Measurements from ENCODE around the gene USP25. TPM values are rescaled to one million over a fixed set of nuclear protein-coding genes. Genes with fewer than 3 reads are reported as not detected.

Gene USP25
- total and polyA plus RNA-seq, 4 donors: 14.6 to 148 (median 32.1) TPM

DNA sequence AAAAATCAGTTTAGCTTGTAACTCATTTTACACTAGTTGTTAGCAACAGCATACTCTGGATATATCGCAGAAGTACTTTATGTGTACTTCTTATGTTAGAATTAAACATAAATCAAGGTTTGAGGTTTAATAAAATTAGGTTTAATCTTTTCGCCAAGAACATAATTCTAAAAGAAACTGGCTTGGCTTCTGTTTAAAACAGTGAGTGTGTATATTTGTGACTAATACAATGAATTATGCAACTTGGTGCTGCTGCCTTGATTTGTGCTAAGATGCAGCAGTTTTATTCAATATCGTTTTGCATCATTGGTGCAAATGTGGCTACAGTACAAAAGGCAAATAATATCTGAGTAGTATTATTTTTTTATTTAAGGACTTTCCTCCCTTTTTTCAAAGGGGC is 44.8 kb downstream of the USP25 start:
- 78 to 89% methylated on average over 3 of the region's 3 CpGs for WGBS, 2 donors
- Histone ChIP-seq H3K27me3 (ENCODE audit: control insufficient read depth in 3 of 3, insufficient read depth in 3 of 3, low read length in 2 of 3) (no peaks in the 10 kb centered on the region), H3K4me3 (no peak overlapping the region), H3K36me3 (ENCODE audit: control insufficient read depth in 4 of 4, insufficient read depth in 4 of 4, low read length in 4 of 4) (peaks cover 0 to 2% (median 0%) of the 10 kb centered on the region in 4 donors), H3K27ac (ENCODE audit: low read depth in 1 of 2, low read length in 1 of 2) (no peak overlapping the region), H3K9me3 (ENCODE audit: control insufficient read depth in 4 of 4, insufficient read depth in 3 of 4, low read length in 3 of 4) (no peaks in the 10 kb centered on the region), H3K9ac (ENCODE audit: insufficient read depth in 1 of 2, low read length in 2 of 2) (no peak overlapping the region), H3K4me1 (ENCODE audit: control insufficient read depth in 5 of 5, insufficient read depth in 5 of 5, low read length in 5 of 5) (peaks cover 0 to 11% (median 3%) of the 10 kb centered on the region in 5 donors)
- DNase-seq (no peak), ATAC-seq (ENCODE audit: insufficient read depth, low FRiP score) (no peak)
- TF ChIP-seq, protein P1, sequence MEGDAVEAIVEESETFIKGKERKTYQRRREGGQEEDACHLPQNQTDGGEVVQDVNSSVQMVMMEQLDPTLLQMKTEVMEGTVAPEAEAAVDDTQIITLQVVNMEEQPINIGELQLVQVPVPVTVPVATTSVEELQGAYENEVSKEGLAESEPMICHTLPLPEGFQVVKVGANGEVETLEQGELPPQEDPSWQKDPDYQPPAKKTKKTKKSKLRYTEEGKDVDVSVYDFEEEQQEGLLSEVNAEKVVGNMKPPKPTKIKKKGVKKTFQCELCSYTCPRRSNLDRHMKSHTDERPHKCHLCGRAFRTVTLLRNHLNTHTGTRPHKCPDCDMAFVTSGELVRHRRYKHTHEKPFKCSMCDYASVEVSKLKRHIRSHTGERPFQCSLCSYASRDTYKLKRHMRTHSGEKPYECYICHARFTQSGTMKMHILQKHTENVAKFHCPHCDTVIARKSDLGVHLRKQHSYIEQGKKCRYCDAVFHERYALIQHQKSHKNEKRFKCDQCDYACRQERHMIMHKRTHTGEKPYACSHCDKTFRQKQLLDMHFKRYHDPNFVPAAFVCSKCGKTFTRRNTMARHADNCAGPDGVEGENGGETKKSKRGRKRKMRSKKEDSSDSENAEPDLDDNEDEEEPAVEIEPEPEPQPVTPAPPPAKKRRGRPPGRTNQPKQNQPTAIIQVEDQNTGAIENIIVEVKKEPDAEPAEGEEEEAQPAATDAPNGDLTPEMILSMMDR (IDR thresholded peaks at IDR 0.05; ENCODE audit: control extremely low read depth, extremely low read depth): no peak

DNA sequence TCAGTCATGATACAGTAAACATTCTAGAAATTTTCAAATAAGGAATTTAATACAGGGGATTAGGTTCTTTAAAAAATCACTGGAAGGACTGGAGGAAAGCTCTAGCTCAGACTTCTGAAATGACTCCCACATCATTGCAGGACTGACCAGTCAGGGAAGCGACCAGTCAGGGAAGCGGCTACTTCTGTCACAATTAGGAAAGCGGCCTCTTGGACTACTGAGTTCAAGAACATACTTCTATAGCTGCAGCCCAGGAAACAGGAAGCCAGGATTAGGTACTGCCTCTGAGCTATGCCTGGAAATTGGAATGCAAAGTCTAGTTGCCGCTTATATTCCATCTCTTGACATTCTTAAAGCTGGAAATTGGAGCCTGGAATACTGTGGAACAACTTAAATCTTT is 45.5 kb downstream of the USP25 start:
- Histone ChIP-seq H3K27ac (ENCODE audit: low read depth in 1 of 2, low read length in 1 of 2) (no peak overlapping the region), H3K36me3 (ENCODE audit: control insufficient read depth in 4 of 4, insufficient read depth in 4 of 4, low read length in 4 of 4) (peaks cover 0 to 2% (median 0%) of the 10 kb centered on the region in 4 donors), H3K9ac (ENCODE audit: insufficient read depth in 1 of 2, low read length in 2 of 2) (no peak overlapping the region), H3K9me3 (ENCODE audit: control insufficient read depth in 4 of 4, insufficient read depth in 3 of 4, low read length in 3 of 4) (no peaks in the 10 kb centered on the region), H3K4me1 (ENCODE audit: control insufficient read depth in 5 of 5, insufficient read depth in 5 of 5, low read length in 5 of 5) (peaks cover 0 to 11% (median 3%) of the 10 kb centered on the region in 5 donors), H3K27me3 (ENCODE audit: control insufficient read depth in 3 of 3, insufficient read depth in 3 of 3, low read length in 2 of 3) (no peaks in the 10 kb centered on the region), H3K4me3 (no peak overlapping the region)
- 87 to 93% methylated on average over 4 of the region's 4 CpGs for WGBS, 2 donors
- TF ChIP-seq, protein P1 (IDR thresholded peaks at IDR 0.05; ENCODE audit: control extremely low read depth, extremely low read depth): no peak
- ATAC-seq (ENCODE audit: insufficient read depth, low FRiP score): no peak
- no peak for DNase-seq

- TF ChIP-seq, protein P1 (IDR thresholded peaks at IDR 0.05; ENCODE audit: control extremely low read depth, extremely low read depth): no peak
- DNase-seq: no peak
- Histone ChIP-seq H3K27me3 (ENCODE audit: control insufficient read depth in 3 of 3, insufficient read depth in 3 of 3, low read length in 2 of 3) (no peaks in the 10 kb centered on the region), H3K9ac (ENCODE audit: insufficient read depth in 1 of 2, low read length in 2 of 2) (no peak overlapping the region), H3K36me3 (ENCODE audit: control insufficient read depth in 4 of 4, insufficient read depth in 4 of 4, low read length in 4 of 4) (peaks cover 1 to 4% (median 2%) of the 10 kb centered on the region in 4 donors), H3K27ac (ENCODE audit: low read depth in 1 of 2, low read length in 1 of 2) (no peak overlapping the region), H3K4me1 (ENCODE audit: control insufficient read depth in 5 of 5, insufficient read depth in 5 of 5, low read length in 5 of 5) (peaks cover 0 to 11% (median 3%) of the 10 kb centered on the region in 5 donors), H3K9me3 (ENCODE audit: control insufficient read depth in 4 of 4, insufficient read depth in 3 of 4, low read length in 3 of 4) (no peaks in the 10 kb centered on the region), H3K4me3 (no peak overlapping the region)
- no peak for ATAC-seq (ENCODE audit: insufficient read depth, low FRiP score)
Measured at GRCh38 chr21:15775981-15776380, 46.2 kb downstream of the USP25 start.

DNA sequence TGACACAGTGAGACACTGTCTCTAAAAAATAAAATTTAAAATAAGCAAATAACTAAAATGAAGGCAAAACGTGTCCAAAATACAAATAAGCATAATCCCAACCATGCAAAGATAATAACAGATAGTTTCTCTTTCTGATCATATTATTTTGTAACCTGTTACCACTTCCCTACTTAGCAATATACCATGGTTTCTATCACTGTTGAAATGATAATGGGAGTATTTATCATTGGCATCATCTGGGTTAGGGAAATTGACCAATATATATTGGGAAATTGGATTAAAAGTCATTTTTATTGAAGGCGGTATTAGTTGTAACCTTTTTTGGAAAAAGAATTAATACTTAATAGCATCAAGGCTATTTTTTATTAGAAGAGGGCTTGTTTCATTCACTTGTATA is 47.0 kb downstream of the USP25 start:
- 44 to 69% methylated on average over 2 of the region's 2 CpGs for WGBS, 2 donors
- no peaks in the 10 kb centered on the region for H3K27me3 ChIP-seq (ENCODE audit: control insufficient read depth in 3 of 3, insufficient read depth in 3 of 3, low read length in 2 of 3)
- TF ChIP-seq, protein P1 (IDR thresholded peaks at IDR 0.05; ENCODE audit: control extremely low read depth, extremely low read depth): no peak
- peaks cover 0 to 11% (median 3%) of the 10 kb centered on the region in 5 donors for H3K4me1 ChIP-seq (ENCODE audit: control insufficient read depth in 5 of 5, insufficient read depth in 5 of 5, low read length in 5 of 5)
- no peak overlapping the region for H3K4me3 ChIP-seq
- no peak overlapping the region for H3K27ac ChIP-seq (ENCODE audit: low read depth in 1 of 2, low read length in 1 of 2)
- no peak for ATAC-seq (ENCODE audit: insufficient read depth, low FRiP score)
- H3K9me3 ChIP-seq (ENCODE audit: control insufficient read depth in 4 of 4, insufficient read depth in 3 of 4, low read length in 3 of 4): no peaks in the 10 kb centered on the region
- H3K36me3 ChIP-seq (ENCODE audit: control insufficient read depth in 4 of 4, insufficient read depth in 4 of 4, low read length in 4 of 4): peaks cover 3 to 11% (median 9%) of the 10 kb centered on the region in 4 donors
- no peak for DNase-seq
- H3K9ac ChIP-seq (ENCODE audit: insufficient read depth in 1 of 2, low read length in 2 of 2): no peak overlapping the region

All from lung (tissue), 12 donors.